ENCODE data around the gene MEOX2.

The MEOX2 gene

GRCh38 chr7:15584575-15584974 lies 101.9 kb downstream of the MEOX2 start:
- Histone ChIP-seq H3K79me2 (ENCODE audit: low read length) (no peaks in the 10 kb centered on the region), H3K9ac (ENCODE audit: low read length) (no peak overlapping the region), H3K9me3 (ENCODE audit: insufficient read depth, low read length) (no peaks in the 10 kb centered on the region), H3K4me2 (ENCODE audit: low read length) (no peak overlapping the region), H3K27me3 (ENCODE audit: low read depth, low read length) (no peaks in the 10 kb centered on the region), H3K4me3 (ENCODE audit: low read length) (no peak overlapping the region), H3K36me3 (replicated peaks; ENCODE audit: low read depth, low read length) (no peaks in the 10 kb centered on the region), H2AFZ (ENCODE audit: low read depth, low read length) (no peak overlapping the region), H3K27ac (ENCODE audit: low read length) (no peak overlapping the region), H3K4me1 (ENCODE audit: low read length) (no peaks in the 10 kb centered on the region), H4K20me1 (ENCODE audit: insufficient read depth, low read length) (no peaks in the 10 kb centered on the region)
- TF ChIP-seq EZH2phosphoT487 (IDR thresholded peaks at IDR 0.05; ENCODE audit: low read depth), result no peak
- no peak for TF ChIP-seq CTCF (IDR thresholded peaks at IDR 0.05; ENCODE audit: low read depth, low read length)

- Histone ChIP-seq H2AFZ (ENCODE audit: low read depth, low read length) (no peak overlapping the region), H3K4me3 (ENCODE audit: low read length) (no peak overlapping the region), H3K9me3 (ENCODE audit: insufficient read depth, low read length) (no peaks in the 10 kb centered on the region), H3K27ac (ENCODE audit: low read length) (no peak overlapping the region), H3K79me2 (ENCODE audit: low read length) (no peaks in the 10 kb centered on the region), H3K27me3 (ENCODE audit: low read depth, low read length) (no peaks in the 10 kb centered on the region), H3K36me3 (replicated peaks; ENCODE audit: low read depth, low read length) (no peaks in the 10 kb centered on the region), H4K20me1 (ENCODE audit: insufficient read depth, low read length) (no peaks in the 10 kb centered on the region), H3K9ac (ENCODE audit: low read length) (no peak overlapping the region), H3K4me2 (ENCODE audit: low read length) (no peak overlapping the region), H3K4me1 (ENCODE audit: low read length) (no peaks in the 10 kb centered on the region)
- TF ChIP-seq CTCF (IDR thresholded peaks at IDR 0.05; ENCODE audit: low read depth, low read length) (no peak), EZH2phosphoT487 (IDR thresholded peaks at IDR 0.05; ENCODE audit: low read depth) (no peak)
Measured at GRCh38 chr7:15582773-15583172, 103.7 kb downstream of the MEOX2 start.

- Histone ChIP-seq H3K36me3 (replicated peaks; ENCODE audit: low read depth, low read length) (no peaks in the 10 kb centered on the region), H3K27ac (ENCODE audit: low read length) (no peak overlapping the region), H3K9me3 (ENCODE audit: insufficient read depth, low read length) (no peaks in the 10 kb centered on the region), H4K20me1 (ENCODE audit: insufficient read depth, low read length) (no peaks in the 10 kb centered on the region), H2AFZ (ENCODE audit: low read depth, low read length) (no peak overlapping the region), H3K4me2 (ENCODE audit: low read length) (no peak overlapping the region), H3K27me3 (ENCODE audit: low read depth, low read length) (no peaks in the 10 kb centered on the region), H3K79me2 (ENCODE audit: low read length) (no peaks in the 10 kb centered on the region), H3K4me1 (ENCODE audit: low read length) (no peaks in the 10 kb centered on the region), H3K4me3 (ENCODE audit: low read length) (no peak overlapping the region), H3K9ac (ENCODE audit: low read length) (no peak overlapping the region)
- TF ChIP-seq CTCF (IDR thresholded peaks at IDR 0.05; ENCODE audit: low read depth, low read length) (no peak), EZH2phosphoT487 (IDR thresholded peaks at IDR 0.05; ENCODE audit: low read depth) (no peak)
Measured at GRCh38 chr7:15581352-15581951, 105.0 kb downstream of the MEOX2 start.

GRCh38 chr7:15580604-15581351 lies 105.7 kb downstream of the MEOX2 start:
- Histone ChIP-seq H3K27me3 (ENCODE audit: low read depth, low read length) (no peaks in the 10 kb centered on the region), H3K4me1 (ENCODE audit: low read length) (no peaks in the 10 kb centered on the region), H3K27ac (ENCODE audit: low read length) (no peak overlapping the region), H3K79me2 (ENCODE audit: low read length) (no peaks in the 10 kb centered on the region), H2AFZ (ENCODE audit: low read depth, low read length) (no peak overlapping the region), H3K4me3 (ENCODE audit: low read length) (no peak overlapping the region), H3K9ac (ENCODE audit: low read length) (no peak overlapping the region), H4K20me1 (ENCODE audit: insufficient read depth, low read length) (no peaks in the 10 kb centered on the region), H3K4me2 (ENCODE audit: low read length) (no peak overlapping the region), H3K9me3 (ENCODE audit: insufficient read depth, low read length) (no peaks in the 10 kb centered on the region), H3K36me3 (replicated peaks; ENCODE audit: low read depth, low read length) (no peaks in the 10 kb centered on the region)
- TF ChIP-seq CTCF (IDR thresholded peaks at IDR 0.05; ENCODE audit: low read depth, low read length) (no peak), EZH2phosphoT487 (IDR thresholded peaks at IDR 0.05; ENCODE audit: low read depth) (no peak)
